ENCODE data around the gene CNTD1. TPM values are rescaled to one million over a fixed set of nuclear protein-coding genes. Genes with fewer than 3 reads are reported as not detected.
"Not testable (repeated sequence)": the region's sequence is repeated elsewhere in the genome, so short reads cannot be mapped to it uniquely, and the experiment has no call there.

CNTD1 gene
- total and polyA plus RNA-seq, 2 donors, result 0.09 to 0.32 TPM

DNA sequence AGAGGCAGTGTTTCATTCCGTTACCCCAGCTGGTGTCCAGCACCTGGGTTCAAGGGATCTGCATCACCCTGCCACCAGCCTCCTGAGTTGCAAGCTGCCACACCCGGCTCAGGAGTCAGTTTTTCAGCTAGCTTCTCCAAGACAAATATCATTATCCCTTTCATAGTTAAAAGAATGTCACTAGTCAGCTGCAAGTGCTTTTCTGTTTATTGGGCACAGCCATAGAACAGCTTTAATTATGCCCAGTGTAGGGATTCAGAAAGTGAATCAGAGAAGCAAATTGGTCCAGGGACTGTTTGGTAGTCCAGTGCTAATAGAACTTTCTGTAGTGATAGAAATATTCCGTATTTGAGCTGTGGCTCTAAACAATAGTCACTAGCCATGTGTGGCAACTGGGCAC is 49.4 kb downstream of the CNTD1 start:
- 93% methylated on average over 3 of the region's 3 CpGs for WGBS
- H3K4me3 ChIP-seq (ENCODE audit: low read length in 2 of 2), result no peak overlapping the region
- no peaks in the 10 kb centered on the region for H3K9me3 ChIP-seq (ENCODE audit: control insufficient read depth in 2 of 2, insufficient read depth in 1 of 2, low read length in 1 of 2)
- H3K27me3 ChIP-seq (ENCODE audit: control insufficient read depth in 2 of 2, insufficient read depth in 1 of 2, low read length in 1 of 2), result peaks cover 0 to 4% of the 10 kb centered on the region in 2 donors
- no peak overlapping the region for H3K27ac ChIP-seq (ENCODE audit: low read depth in 1 of 2, low read length in 1 of 2)
- peaks cover 0 to 2% of the 10 kb centered on the region in 2 donors for H3K4me1 ChIP-seq (ENCODE audit: control insufficient read depth in 2 of 2, insufficient read depth in 2 of 2, low read length in 2 of 2)
- DNase-seq (ENCODE audit: low read depth in 6 of 9, low spot score in 9 of 9), result no peak
- peaks cover 25 to 26% of the 10 kb centered on the region in 2 donors for H3K36me3 ChIP-seq (ENCODE audit: control insufficient read depth in 2 of 2, insufficient read depth in 2 of 2, low read length in 1 of 2)

GRCh38 chr17:42849031-42849430 is 50.4 kb downstream of the CNTD1 start:
- H3K9me3 ChIP-seq (ENCODE audit: control insufficient read depth in 2 of 2, insufficient read depth in 1 of 2, low read length in 1 of 2), result no peaks in the 10 kb centered on the region
- peaks cover 0 to 8% of the 10 kb centered on the region in 2 donors for H3K4me1 ChIP-seq (ENCODE audit: control insufficient read depth in 2 of 2, insufficient read depth in 2 of 2, low read length in 2 of 2)
- no peak overlapping the region for H3K4me3 ChIP-seq (ENCODE audit: low read length in 2 of 2)
- WGBS, result 94% methylated on average over 9 of the region's 9 CpGs
- H3K27me3 ChIP-seq (ENCODE audit: control insufficient read depth in 2 of 2, insufficient read depth in 1 of 2, low read length in 1 of 2), result peaks cover 0 to 4% of the 10 kb centered on the region in 2 donors
- no peak overlapping the region for H3K27ac ChIP-seq (ENCODE audit: low read depth in 1 of 2, low read length in 1 of 2)
- H3K36me3 ChIP-seq (ENCODE audit: control insufficient read depth in 2 of 2, insufficient read depth in 2 of 2, low read length in 1 of 2), result peaks cover 18 to 21% of the 10 kb centered on the region in 2 donors
- DNase-seq (ENCODE audit: low read depth in 6 of 9, low spot score in 9 of 9), result no peak

DNA sequence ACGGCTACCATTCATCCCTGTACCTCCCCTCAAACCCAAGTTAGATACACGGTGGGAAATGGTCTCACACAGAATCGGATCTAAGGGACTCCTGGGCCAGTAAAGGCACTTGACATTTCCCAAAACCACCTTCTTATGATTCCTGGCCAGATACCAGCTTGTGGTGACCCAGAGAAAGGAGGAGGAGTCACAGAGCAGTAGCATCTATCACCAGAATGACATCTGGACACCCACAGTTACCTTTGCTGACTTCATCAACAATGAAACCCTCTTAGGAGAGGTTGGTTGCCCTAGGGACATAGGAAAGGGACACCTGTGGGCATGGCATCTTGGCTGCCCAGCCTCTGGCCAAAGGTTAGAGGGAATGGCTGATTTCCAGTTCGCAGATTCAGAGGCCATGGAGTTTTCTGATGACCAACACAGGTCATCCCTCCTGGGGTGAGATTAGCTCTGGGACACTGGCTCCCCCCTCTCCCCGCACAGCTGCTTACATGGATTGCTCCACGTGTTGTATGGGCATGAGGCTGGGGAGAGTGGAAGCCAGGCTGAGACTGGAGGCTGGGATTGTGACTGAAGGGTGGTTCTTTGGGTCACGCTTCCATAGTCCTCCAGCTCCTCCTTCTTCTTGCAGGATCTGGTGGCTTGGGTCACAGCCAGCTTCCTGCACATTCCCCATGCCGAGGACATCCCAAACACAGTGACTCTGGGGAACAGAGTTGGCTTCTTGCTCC is 51.0 kb downstream of the CNTD1 start:
- WGBS, result 89% methylated on average over 8 of the region's 8 CpGs
- DNase-seq (ENCODE audit: low read depth in 6 of 9, low spot score in 9 of 9), result no peak
- Histone ChIP-seq H3K4me3 (ENCODE audit: low read length in 2 of 2) (no peak overlapping the region), H3K27ac (ENCODE audit: low read depth in 1 of 2, low read length in 1 of 2) (no peak overlapping the region), H3K36me3 (ENCODE audit: control insufficient read depth in 2 of 2, insufficient read depth in 2 of 2, low read length in 1 of 2) (peaks cover 12 to 16% of the 10 kb centered on the region in 2 donors), H3K27me3 (ENCODE audit: control insufficient read depth in 2 of 2, insufficient read depth in 1 of 2, low read length in 1 of 2) (peaks cover 0 to 4% of the 10 kb centered on the region in 2 donors), H3K4me1 (ENCODE audit: control insufficient read depth in 2 of 2, insufficient read depth in 2 of 2, low read length in 2 of 2) (peaks cover 0 to 8% of the 10 kb centered on the region in 2 donors), H3K9me3 (ENCODE audit: control insufficient read depth in 2 of 2, insufficient read depth in 1 of 2, low read length in 1 of 2) (no peaks in the 10 kb centered on the region)

- no peak for DNase-seq (ENCODE audit: low read depth in 6 of 9, low spot score in 9 of 9)
- H3K36me3 ChIP-seq (ENCODE audit: control insufficient read depth in 2 of 2, insufficient read depth in 2 of 2, low read length in 1 of 2), result peaks cover 0 to 2% of the 10 kb centered on the region in 2 donors
- H3K4me1 ChIP-seq (ENCODE audit: control insufficient read depth in 2 of 2, insufficient read depth in 2 of 2, low read length in 2 of 2), result peaks cover 0 to 8% of the 10 kb centered on the region in 2 donors
- no peak within 1 kb of the TSS for H3K4me3 ChIP-seq (ENCODE audit: low read length in 2 of 2)
- H3K9me3 ChIP-seq (ENCODE audit: control insufficient read depth in 2 of 2, insufficient read depth in 1 of 2, low read length in 1 of 2), result no peaks in the 10 kb centered on the region
- no peak within 1 kb of the TSS for H3K27ac ChIP-seq (ENCODE audit: low read depth in 1 of 2, low read length in 1 of 2)
- H3K27me3 ChIP-seq (ENCODE audit: control insufficient read depth in 2 of 2, insufficient read depth in 1 of 2, low read length in 1 of 2), result peaks cover 0 to 4% of the 10 kb centered on the region in 2 donors
- WGBS, result 87% methylated on average over 9 of the region's 9 CpGs
Measured at GRCh38 chr17:42850954-42851353, 52.3 kb downstream of the CNTD1 start, which contains the start of gene AOC3. AOC3 (plus strand) TSS chr17:42851199; CDS start chr17:42851344, 145 bp downstream.

GRCh38 chr17:42851371-42852240 is 52.9 kb downstream of the CNTD1 start:
- not testable (repeated sequence) for H3K4me1 ChIP-seq (ENCODE audit: control insufficient read depth in 2 of 2, insufficient read depth in 2 of 2, low read length in 2 of 2); H3K27me3 ChIP-seq (ENCODE audit: control insufficient read depth in 2 of 2, insufficient read depth in 1 of 2, low read length in 1 of 2); H3K27ac ChIP-seq (ENCODE audit: low read depth in 1 of 2, low read length in 1 of 2); H3K36me3 ChIP-seq (ENCODE audit: control insufficient read depth in 2 of 2, insufficient read depth in 2 of 2, low read length in 1 of 2); H3K4me3 ChIP-seq (ENCODE audit: low read length in 2 of 2); DNase-seq (ENCODE audit: low read depth in 6 of 9, low spot score in 9 of 9); H3K9me3 ChIP-seq (ENCODE audit: control insufficient read depth in 2 of 2, insufficient read depth in 1 of 2, low read length in 1 of 2)
- 95% methylated on average over 25 of the region's 28 CpGs for WGBS

- H3K4me3 ChIP-seq (ENCODE audit: low read length in 2 of 2), result no peak overlapping the region
- 94% methylated on average over 15 of the region's 15 CpGs for WGBS
- H3K27ac ChIP-seq (ENCODE audit: low read depth in 1 of 2, low read length in 1 of 2), result no peak overlapping the region
- no peak for DNase-seq (ENCODE audit: low read depth in 6 of 9, low spot score in 9 of 9)
- H3K27me3 ChIP-seq (ENCODE audit: control insufficient read depth in 2 of 2, insufficient read depth in 1 of 2, low read length in 1 of 2), result peaks cover 0 to 4% of the 10 kb centered on the region in 2 donors
- no peaks in the 10 kb centered on the region for H3K9me3 ChIP-seq (ENCODE audit: control insufficient read depth in 2 of 2, insufficient read depth in 1 of 2, low read length in 1 of 2)
- H3K4me1 ChIP-seq (ENCODE audit: control insufficient read depth in 2 of 2, insufficient read depth in 2 of 2, low read length in 2 of 2), result peaks cover 0 to 8% of the 10 kb centered on the region in 2 donors
- no peaks in the 10 kb centered on the region for H3K36me3 ChIP-seq (ENCODE audit: control insufficient read depth in 2 of 2, insufficient read depth in 2 of 2, low read length in 1 of 2)
Measured at GRCh38 chr17:42852351-42852750, 53.7 kb downstream of the CNTD1 start.

- Histone ChIP-seq H3K9me3 (ENCODE audit: control insufficient read depth in 2 of 2, insufficient read depth in 1 of 2, low read length in 1 of 2) (no peaks in the 10 kb centered on the region), H3K36me3 (ENCODE audit: control insufficient read depth in 2 of 2, insufficient read depth in 2 of 2, low read length in 1 of 2) (no peaks in the 10 kb centered on the region), H3K27ac (ENCODE audit: low read depth in 1 of 2, low read length in 1 of 2) (no peak overlapping the region), H3K4me3 (ENCODE audit: low read length in 2 of 2) (no peak overlapping the region), H3K4me1 (ENCODE audit: control insufficient read depth in 2 of 2, insufficient read depth in 2 of 2, low read length in 2 of 2) (peaks cover 0 to 8% of the 10 kb centered on the region in 2 donors), H3K27me3 (ENCODE audit: control insufficient read depth in 2 of 2, insufficient read depth in 1 of 2, low read length in 1 of 2) (peaks cover 0 to 4% of the 10 kb centered on the region in 2 donors)
- no peak for DNase-seq (ENCODE audit: low read depth in 6 of 9, low spot score in 9 of 9)
- WGBS, result 83% methylated on average over 4 of the region's 4 CpGs
Measured at GRCh38 chr17:42853004-42853403, 54.3 kb downstream of the CNTD1 start.

DNA sequence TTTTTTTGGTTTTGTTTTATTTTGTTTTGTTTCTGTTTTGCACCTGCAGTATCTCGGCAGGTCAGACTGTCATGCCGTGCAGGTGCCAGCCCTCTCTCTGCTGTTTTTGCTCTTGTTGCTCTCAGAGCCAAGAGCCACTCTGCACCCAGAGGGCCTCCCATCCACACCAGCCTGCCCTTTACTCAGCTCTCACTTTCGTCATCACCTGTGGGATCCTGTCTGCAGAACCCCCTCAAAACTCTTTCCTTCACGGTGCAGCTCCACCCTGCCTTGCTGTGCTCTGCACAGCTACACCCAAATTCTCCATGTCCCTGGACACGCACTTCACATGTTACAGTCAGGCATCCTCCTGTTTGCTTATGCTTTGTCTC is 54.9 kb downstream of the CNTD1 start:
- 88% methylated on average over 5 of the region's 5 CpGs for WGBS

More for the DNA sequence above, 54.9 kb downstream of the CNTD1 start:
- Histone ChIP-seq H3K27ac (ENCODE audit: low read depth in 1 of 2, low read length in 1 of 2) (no peak overlapping the region), H3K9me3 (ENCODE audit: control insufficient read depth in 2 of 2, insufficient read depth in 1 of 2, low read length in 1 of 2) (no peaks in the 10 kb centered on the region), H3K36me3 (ENCODE audit: control insufficient read depth in 2 of 2, insufficient read depth in 2 of 2, low read length in 1 of 2) (no peaks in the 10 kb centered on the region), H3K27me3 (ENCODE audit: control insufficient read depth in 2 of 2, insufficient read depth in 1 of 2, low read length in 1 of 2) (peaks cover 0 to 4% of the 10 kb centered on the region in 2 donors), H3K4me1 (ENCODE audit: control insufficient read depth in 2 of 2, insufficient read depth in 2 of 2, low read length in 2 of 2) (peaks cover 0 to 8% of the 10 kb centered on the region in 2 donors), H3K4me3 (ENCODE audit: low read length in 2 of 2) (no peak overlapping the region)
- no peak for DNase-seq (ENCODE audit: low read depth in 6 of 9, low spot score in 9 of 9)
